ENCODE results near the gene ROR2.

DNA sequence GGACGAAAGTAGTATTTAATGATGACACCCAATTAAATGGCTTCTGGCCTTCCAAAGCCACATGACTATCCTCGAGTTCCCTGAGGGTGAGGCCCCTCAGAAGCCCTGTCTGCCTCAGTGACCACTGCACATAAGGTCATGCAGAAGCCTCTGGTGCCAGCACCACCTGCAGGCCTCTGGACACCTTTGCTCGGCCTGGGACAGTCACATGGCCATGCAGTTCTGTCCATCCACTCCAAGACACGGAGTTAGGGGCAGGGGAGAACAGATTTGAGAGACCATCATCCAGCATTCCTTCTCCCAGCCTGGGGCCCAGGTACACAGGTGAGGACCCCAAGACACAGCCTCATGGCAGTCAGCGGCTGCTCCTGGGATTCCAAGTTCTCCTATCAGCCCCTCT is 145.0 kb downstream of the ROR2 start:
- TF ChIP-seq CHD2 (IDR thresholded peaks at IDR 0.05; ENCODE audit: low read length) = no peak
- TF ChIP-seq CBX5 (IDR thresholded peaks at IDR 0.05; ENCODE audit: low read depth, low read length) = no peak
- TF ChIP-seq, protein P1, sequence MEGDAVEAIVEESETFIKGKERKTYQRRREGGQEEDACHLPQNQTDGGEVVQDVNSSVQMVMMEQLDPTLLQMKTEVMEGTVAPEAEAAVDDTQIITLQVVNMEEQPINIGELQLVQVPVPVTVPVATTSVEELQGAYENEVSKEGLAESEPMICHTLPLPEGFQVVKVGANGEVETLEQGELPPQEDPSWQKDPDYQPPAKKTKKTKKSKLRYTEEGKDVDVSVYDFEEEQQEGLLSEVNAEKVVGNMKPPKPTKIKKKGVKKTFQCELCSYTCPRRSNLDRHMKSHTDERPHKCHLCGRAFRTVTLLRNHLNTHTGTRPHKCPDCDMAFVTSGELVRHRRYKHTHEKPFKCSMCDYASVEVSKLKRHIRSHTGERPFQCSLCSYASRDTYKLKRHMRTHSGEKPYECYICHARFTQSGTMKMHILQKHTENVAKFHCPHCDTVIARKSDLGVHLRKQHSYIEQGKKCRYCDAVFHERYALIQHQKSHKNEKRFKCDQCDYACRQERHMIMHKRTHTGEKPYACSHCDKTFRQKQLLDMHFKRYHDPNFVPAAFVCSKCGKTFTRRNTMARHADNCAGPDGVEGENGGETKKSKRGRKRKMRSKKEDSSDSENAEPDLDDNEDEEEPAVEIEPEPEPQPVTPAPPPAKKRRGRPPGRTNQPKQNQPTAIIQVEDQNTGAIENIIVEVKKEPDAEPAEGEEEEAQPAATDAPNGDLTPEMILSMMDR (IDR thresholded peaks at IDR 0.05; ENCODE audit: control extremely low read depth in 1 of 3, insufficient read depth in 1 of 3, low read depth in 1 of 3, low read length in 3 of 3) = no peak
- no peak for TF ChIP-seq JUND (IDR thresholded peaks at IDR 0.05; ENCODE audit: low read length)
- no peak for TF ChIP-seq EP300 (IDR thresholded peaks at IDR 0.05; ENCODE audit: borderline replicate concordance in 1 of 2, low read depth in 2 of 2, low read length in 2 of 2)
- TF ChIP-seq CEBPB (IDR thresholded peaks at IDR 0.05; ENCODE audit: low read depth, low read length) = no peak
- TF ChIP-seq EZH2 (IDR thresholded peaks at IDR 0.05; ENCODE audit: low read depth, low read length, severe bottlenecking) = no peak
- TF ChIP-seq TCF12 (IDR thresholded peaks at IDR 0.05; ENCODE audit: low read depth, low read length) = no peak
- TF ChIP-seq, protein P2, sequence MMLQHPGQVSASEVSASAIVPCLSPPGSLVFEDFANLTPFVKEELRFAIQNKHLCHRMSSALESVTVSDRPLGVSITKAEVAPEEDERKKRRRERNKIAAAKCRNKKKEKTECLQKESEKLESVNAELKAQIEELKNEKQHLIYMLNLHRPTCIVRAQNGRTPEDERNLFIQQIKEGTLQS (IDR thresholded peaks at IDR 0.05; ENCODE audit: insufficient read depth, low read depth, low read length) = no peak
- TF ChIP-seq POLR2AphosphoS5 (IDR thresholded peaks at IDR 0.05; ENCODE audit: low read depth, low read length) = no peak
- no peak for TF ChIP-seq SP1 (IDR thresholded peaks at IDR 0.05; ENCODE audit: low read depth, low read length)

All from H1 (cell line).